GM12801 (cell line): ENCODE data around the gene IQCH.

ENCODE experiments used
- TF ChIP-seq, protein P1 (sequence below): IDR thresholded peaks from one replicate; pipeline ENCODE4 v1.5.1; 2011; ENCODE audit warnings: control low read depth; ENCODE audit not compliant: insufficient read length; ENCODE audit errors: extremely low read depth

Gene IQCH

DNA sequence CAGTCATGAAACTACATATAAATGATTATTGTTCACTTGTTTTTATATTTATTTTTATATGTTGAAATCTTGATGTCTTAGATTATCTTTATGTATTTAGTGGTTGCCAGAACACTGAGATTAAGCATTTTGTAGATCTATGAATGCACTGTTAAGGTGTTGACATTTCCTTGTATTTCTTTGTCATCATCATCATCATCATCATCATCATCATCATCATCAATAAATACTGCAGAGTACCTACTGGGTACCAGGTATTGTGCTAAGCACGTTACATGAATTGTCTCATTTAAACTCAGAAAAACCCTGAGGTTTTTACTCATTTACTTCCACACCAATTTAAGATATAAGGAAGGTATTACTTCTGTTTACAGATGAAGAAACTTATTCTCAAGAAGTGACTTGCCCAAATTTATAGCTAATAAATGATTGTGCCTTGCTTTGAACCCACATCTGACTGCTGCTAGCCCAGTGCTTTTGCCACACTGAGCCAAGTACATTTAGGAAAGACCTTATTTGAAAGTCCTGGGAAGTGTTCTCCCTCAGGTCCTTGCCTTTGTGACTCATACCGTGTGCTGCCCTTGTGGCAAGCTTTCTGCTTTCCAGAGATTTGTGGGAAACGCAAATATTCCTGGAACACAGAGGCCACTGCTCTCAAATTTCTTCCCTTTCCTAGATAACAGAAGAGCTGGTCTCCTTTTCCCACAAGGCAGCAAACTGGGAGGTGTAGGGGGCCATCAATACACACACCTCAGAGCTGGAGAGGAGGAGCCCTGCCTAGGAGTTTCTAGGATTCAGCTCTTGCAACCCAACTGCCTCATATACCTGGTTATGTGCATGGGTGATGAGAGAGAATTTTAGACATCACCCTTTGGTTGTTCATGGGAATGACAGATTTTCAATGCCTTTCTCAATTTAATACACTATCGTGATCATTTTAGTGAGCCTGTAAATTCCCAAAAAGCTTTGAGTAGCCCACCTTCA lies 150.9 kb downstream of the IQCH start:
- TF ChIP-seq, protein P1, sequence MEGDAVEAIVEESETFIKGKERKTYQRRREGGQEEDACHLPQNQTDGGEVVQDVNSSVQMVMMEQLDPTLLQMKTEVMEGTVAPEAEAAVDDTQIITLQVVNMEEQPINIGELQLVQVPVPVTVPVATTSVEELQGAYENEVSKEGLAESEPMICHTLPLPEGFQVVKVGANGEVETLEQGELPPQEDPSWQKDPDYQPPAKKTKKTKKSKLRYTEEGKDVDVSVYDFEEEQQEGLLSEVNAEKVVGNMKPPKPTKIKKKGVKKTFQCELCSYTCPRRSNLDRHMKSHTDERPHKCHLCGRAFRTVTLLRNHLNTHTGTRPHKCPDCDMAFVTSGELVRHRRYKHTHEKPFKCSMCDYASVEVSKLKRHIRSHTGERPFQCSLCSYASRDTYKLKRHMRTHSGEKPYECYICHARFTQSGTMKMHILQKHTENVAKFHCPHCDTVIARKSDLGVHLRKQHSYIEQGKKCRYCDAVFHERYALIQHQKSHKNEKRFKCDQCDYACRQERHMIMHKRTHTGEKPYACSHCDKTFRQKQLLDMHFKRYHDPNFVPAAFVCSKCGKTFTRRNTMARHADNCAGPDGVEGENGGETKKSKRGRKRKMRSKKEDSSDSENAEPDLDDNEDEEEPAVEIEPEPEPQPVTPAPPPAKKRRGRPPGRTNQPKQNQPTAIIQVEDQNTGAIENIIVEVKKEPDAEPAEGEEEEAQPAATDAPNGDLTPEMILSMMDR, result no peak

DNA sequence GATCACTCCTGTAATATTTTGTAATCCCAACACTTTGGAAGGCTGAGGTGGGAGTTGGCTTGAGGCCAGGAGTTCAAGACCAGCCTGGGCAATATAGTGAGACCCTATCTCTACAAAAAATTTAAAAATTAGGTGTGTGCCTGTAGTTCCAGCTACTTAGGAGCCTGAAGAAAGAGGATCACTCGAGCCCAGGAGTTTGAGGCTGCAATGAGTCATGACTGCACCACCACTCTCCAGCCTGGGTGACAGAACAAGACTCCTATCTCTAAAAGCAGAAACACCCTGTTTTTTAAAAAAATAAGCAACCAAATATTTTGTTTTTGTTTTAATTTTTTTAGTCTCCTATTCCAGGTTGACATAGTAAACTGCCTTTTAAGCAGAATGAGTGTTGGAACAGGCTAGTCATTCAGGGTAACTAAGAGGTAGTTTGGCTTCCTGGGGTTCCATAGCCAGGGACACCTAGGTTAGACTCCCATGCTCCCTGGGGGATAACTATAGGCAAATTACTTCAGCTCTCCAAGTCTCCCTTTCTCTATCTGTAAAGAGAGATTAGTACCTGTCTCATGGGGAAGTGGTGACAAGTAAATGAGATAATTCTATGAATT lies 151.8 kb downstream of the IQCH start:
- TF ChIP-seq, protein P1, result no peak

DNA sequence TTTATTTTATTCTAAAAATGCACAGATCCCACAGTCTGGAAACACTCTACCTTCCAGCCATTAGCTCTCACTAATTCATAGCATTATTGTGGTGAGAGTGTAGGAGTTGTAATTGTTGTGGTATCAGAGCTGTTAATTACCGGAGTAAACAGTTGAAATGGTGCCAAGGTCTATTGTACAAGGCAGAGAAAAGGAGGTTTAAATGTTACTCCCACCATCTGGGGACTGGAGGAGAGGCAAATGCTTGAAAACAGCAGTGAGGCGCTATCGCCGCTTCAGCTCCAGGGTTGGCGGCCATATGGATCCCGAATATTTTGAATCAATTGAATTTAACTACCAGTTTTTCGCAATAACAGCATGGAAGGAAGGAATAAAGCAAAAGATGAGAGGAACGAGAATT lies 153.2 kb downstream of the IQCH start:
- TF ChIP-seq, protein P1, result no peak

DNA sequence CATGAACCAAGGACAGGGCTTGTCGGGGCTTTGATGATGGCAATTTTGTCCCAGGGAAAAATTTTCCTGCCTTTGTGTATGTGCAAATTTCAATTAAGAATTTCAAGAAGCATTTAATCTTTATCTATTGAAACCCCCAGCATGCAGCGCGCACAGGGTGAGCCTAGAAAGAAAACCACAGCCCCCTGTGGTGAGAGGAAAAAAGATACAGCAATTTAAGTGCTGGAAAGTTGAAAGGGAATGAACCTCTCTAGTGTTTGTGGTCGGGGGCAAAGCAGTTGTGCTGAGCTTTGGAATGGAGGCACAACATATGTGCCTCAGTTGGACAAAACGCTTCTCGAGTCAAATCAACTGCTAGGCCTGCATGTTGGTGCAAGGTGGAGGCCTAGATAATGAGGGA lies 154.6 kb downstream of the IQCH start:
- TF ChIP-seq, protein P1, result no peak

GRCh38 chr15:67411486-67411885 lies 156.9 kb downstream of the IQCH start:
- TF ChIP-seq, protein P1, result no peak

- TF ChIP-seq, protein P1, result no peak
Observed at GRCh38 chr15:67413770-67414390, 159.3 kb downstream of the IQCH start.

DNA sequence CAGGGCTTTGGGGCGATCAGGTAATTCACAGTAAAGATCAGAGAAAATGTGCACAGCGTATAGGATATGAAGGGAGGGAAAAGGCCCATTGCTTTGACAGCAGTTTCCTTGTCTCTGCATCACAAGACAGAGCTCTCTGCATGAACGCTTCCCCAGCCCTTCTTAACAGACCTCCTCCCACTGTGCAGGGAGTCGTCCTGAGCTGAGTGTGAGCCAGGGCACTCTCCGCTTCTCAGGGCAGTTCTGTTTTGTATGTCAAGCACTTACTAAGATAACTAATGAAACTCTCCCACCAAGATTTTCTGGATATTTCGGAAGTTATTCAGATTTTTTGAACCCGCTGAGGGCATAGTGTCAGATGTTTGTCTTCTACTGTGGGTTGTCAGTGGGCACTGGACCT lies 160.6 kb downstream of the IQCH start:
- TF ChIP-seq, protein P1, result no peak
